Mucosa of descending colon (tissue), 3 donors: ENCODE data around the gene SCRG1. TPM values are rescaled to one million over a fixed set of nuclear protein-coding genes. Genes with fewer than 3 reads are reported as not detected.
A peak's percentile ranks its signal among the peaks of the same experiment; 100 is the strongest.

Experiments
- ATAC-seq: fragments of 200-7000 bp; cut with Tn5 transposase; one replicate; pipeline ENCODE4 v1.9.1; 2020; ENCODE audit warnings: mild to moderate bottlenecking, moderate library complexity
- DNase-seq, 3 donors: peaks; one replicate each; pipeline ENCODE4 v3.0.0-alpha.2; 2020
- H3K36me3 ChIP-seq: fragments of 200-600 bp; one replicate; pipeline ENCODE4 v1.8.0; 2021; ENCODE audit warnings: low read depth, mild to moderate bottlenecking
- H3K4me1 ChIP-seq: fragments of 200-600 bp; one replicate; pipeline ENCODE4 v1.8.0; 2021; ENCODE audit warnings: low read depth, mild to moderate bottlenecking
- H3K4me3 ChIP-seq: fragments of 200-600 bp; one replicate; pipeline ENCODE4 v1.8.0; 2021; ENCODE audit warnings: mild to moderate bottlenecking
- H3K9me3 ChIP-seq: fragments of 200-600 bp; one replicate; pipeline ENCODE4 v1.8.0; 2021; ENCODE audit warnings: mild to moderate bottlenecking
- CTCF ChIP-seq: fragments of 200-600 bp; IDR thresholded peaks from one replicate; pipeline ENCODE4 v1.8.0; 2022; ENCODE audit warnings: antibody characterized with exemption, mild to moderate bottlenecking
- intact Hi-C, 2 donors: fragments of 100-400 bp; cut with DNase I in 1 of 2; cut with micrococcal nuclease in 1 of 2; formaldehyde crosslinking; loops; one replicate each; pipeline versions ENCODE4 v1.11.0 to v1.11.1; 2022; cut with DNase I, micrococcal nuclease
- total RNA-seq, 3 donors: library from RNA; stranded (reverse); fragmentation: NEBNext Ultra II Directional in 2 of 3; extraction: Animal tissue kit (Norgen Biotek cat#: 25700) in 2 of 3; gene quantifications; one replicate each; pipeline versions ENCODE4 v1.2.1 to v1.2.4, GENCODE V29; 2021 to 2023
- donor health status: DM: no; HTN: no; CAD: no; lungs with moderate emphysema.
- donor health status: DM: no; HTN: no; CAD: no.
- donor health status: DM: no; HTN: yes; CAD: no.

SCRG1 gene
- total RNA-seq, 3 donors from 2014 or later: 0.06 to 3.4 (median 0.41) TPM

- Histone ChIP-seq H3K4me3 (no peak overlapping the region), H3K4me1 (no peaks in the 10 kb centered on the region), H3K36me3 (no peaks in the 10 kb centered on the region), H3K9me3 (no peaks in the 10 kb centered on the region)
- no peak for TF ChIP-seq CTCF
- DNase-seq: no peak
- intact Hi-C loops: loop anchor here in 1 of 2 donors (5.0 to 10.0 kb wide), 2 partner anchors 103 to 406 kb away; no protein-coding TSS in a partner anchor
- ATAC-seq: no peak
Observed at GRCh38 chr4:173417833-173418232, 18.9 kb upstream of the SCRG1 start.

GRCh38 chr4:173415885-173416653 is 17.2 kb upstream of the SCRG1 start:
- DNase-seq (peak in 1 of 3 donors; percentile 64), ATAC-seq (peak; percentile 33)
- Histone ChIP-seq H3K4me1 (no peaks in the 10 kb centered on the region), H3K9me3 (no peaks in the 10 kb centered on the region), H3K4me3 (no peak overlapping the region), H3K36me3 (no peaks in the 10 kb centered on the region)
- TF ChIP-seq CTCF: no peak
- intact Hi-C loops: loop anchor here in 1 of 2 donors (5.0 to 10.0 kb wide), 2 partner anchors 101 to 404 kb away; no protein-coding TSS in a partner anchor

GRCh38 chr4:173415092-173415491 is 16.2 kb upstream of the SCRG1 start:
- TF ChIP-seq CTCF: no peak
- Histone ChIP-seq H3K9me3 (no peaks in the 10 kb centered on the region), H3K4me1 (no peaks in the 10 kb centered on the region), H3K36me3 (no peaks in the 10 kb centered on the region), H3K4me3 (no peak overlapping the region)
- ATAC-seq: peak; percentile 8
- intact Hi-C loops: loop anchor here in 1 of 2 donors (5.0 to 10.0 kb wide), 2 partner anchors 100 to 403 kb away; no protein-coding TSS in a partner anchor
- DNase-seq: no peak

- Histone ChIP-seq H3K4me3 (no peak overlapping the region), H3K36me3 (no peaks in the 10 kb centered on the region), H3K9me3 (no peaks in the 10 kb centered on the region), H3K4me1 (no peaks in the 10 kb centered on the region)
- DNase-seq (no peak), ATAC-seq (no peak)
- intact Hi-C loops: loop anchor here (5.0 to 10.0 kb wide), 2 partner anchors 97 to 100 kb away; no protein-coding TSS in a partner anchor
- no peak for TF ChIP-seq CTCF
Observed at GRCh38 chr4:173414456-173414855, 15.5 kb upstream of the SCRG1 start.

- Histone ChIP-seq H3K9me3 (no peaks in the 10 kb centered on the region), H3K36me3 (no peaks in the 10 kb centered on the region), H3K4me3 (no peak overlapping the region), H3K4me1 (no peaks in the 10 kb centered on the region)
- DNase-seq (no peak), ATAC-seq (no peak)
- no peak for TF ChIP-seq CTCF
- intact Hi-C loops: loop anchor here (5.0 to 10.0 kb wide), 2 partner anchors 96 to 98 kb away; no protein-coding TSS in a partner anchor
Observed at GRCh38 chr4:173413036-173413435, 14.1 kb upstream of the SCRG1 start.
